Breast epithelium (tissue), 3 donors: ENCODE data around the gene IFITM10.

Experiments
- POLR2A ChIP-seq: fragments of 450-650 bp; IDR thresholded peaks from one replicate; pipeline ENCODE4 v1.6.1; 2016; ENCODE audit warnings: antibody characterized with exemption, mild to moderate bottlenecking, moderate library complexity
- POLR2AphosphoS5 ChIP-seq, 3 donors: sonication (generic); formaldehyde crosslinking; IDR thresholded peaks; one replicate each; pipeline ENCODE4 v1.6.1; 2017; ENCODE audit warnings: antibody characterized with exemption in 3 of 3
- TF ChIP-seq, protein P1 (sequence below), 3 donors: fragments of 450-650 bp; IDR thresholded peaks; one replicate each; pipeline ENCODE4 v1.5.1; 2016 to 2017; ENCODE audit warnings: antibody characterized with exemption in 3 of 3, mild to moderate bottlenecking in 3 of 3, moderate library complexity in 3 of 3

DNA sequence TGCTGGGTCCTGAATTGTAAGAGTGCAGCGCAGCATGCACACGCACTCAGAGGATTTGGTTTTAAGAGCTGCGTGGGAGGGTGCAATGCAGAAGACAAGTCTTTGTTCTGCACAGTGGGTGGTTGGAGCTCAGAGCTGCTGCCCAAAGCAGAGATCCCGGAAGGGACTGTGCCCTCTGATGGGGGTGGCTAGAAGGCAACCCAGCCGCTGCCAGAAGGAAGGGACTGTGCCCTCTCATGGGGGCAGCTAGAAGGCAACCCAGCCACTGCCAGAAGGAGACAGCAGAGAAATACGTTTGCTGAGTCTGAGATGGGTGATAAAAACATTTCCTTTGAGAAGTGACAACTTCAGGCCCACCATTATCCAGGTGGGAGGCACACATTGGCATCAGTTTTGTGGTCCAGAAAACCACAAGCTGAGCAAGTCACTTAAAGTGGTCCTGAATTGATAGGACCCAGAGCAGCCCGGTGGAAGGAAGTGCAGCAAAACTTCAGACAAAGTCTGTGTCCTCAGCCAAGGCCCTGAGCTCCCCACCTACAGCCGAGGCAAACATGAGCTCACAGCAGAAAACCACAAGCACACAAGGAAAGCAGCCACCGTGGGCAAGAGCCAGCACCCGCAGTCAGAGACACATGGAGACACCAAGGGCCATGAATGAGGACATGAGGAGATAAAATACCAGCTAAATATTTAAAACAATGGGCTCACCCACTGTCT is 49.1 kb downstream of the IFITM10 start:
- TF ChIP-seq, protein P1, sequence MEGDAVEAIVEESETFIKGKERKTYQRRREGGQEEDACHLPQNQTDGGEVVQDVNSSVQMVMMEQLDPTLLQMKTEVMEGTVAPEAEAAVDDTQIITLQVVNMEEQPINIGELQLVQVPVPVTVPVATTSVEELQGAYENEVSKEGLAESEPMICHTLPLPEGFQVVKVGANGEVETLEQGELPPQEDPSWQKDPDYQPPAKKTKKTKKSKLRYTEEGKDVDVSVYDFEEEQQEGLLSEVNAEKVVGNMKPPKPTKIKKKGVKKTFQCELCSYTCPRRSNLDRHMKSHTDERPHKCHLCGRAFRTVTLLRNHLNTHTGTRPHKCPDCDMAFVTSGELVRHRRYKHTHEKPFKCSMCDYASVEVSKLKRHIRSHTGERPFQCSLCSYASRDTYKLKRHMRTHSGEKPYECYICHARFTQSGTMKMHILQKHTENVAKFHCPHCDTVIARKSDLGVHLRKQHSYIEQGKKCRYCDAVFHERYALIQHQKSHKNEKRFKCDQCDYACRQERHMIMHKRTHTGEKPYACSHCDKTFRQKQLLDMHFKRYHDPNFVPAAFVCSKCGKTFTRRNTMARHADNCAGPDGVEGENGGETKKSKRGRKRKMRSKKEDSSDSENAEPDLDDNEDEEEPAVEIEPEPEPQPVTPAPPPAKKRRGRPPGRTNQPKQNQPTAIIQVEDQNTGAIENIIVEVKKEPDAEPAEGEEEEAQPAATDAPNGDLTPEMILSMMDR (IDR thresholded peaks at IDR 0.05) = no peak
- TF ChIP-seq POLR2AphosphoS5 (IDR thresholded peaks at IDR 0.05) (no peak), POLR2A (no peak)
